ENCODE data around the gene IL4I1.

DNA sequence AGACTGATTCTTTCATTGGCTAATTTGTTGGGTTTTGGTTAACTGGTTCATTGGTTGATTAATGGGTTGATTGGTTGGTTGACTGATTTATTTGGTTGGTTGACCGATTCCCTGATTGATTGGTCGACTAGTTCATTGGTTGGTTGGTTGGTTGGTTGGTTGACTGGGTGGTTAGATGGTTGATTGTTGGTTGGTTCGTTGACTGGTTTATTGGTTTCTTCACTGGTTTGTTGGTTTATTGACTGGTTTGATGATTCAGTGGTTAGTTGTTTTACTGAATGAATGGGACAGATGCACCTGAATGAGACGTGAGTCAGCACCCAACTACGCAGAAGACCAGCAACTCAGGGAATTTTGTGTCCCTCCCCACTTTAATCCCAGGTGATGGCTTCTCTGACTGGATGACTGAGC, 35.4 kb upstream of the IL4I1 start:
- TF ChIP-seq YY1 (IDR thresholded peaks at IDR 0.05; ENCODE audit: low read depth): no peak
- TF ChIP-seq CEBPB (IDR thresholded peaks at IDR 0.05): no peak
- TF ChIP-seq, protein P1, sequence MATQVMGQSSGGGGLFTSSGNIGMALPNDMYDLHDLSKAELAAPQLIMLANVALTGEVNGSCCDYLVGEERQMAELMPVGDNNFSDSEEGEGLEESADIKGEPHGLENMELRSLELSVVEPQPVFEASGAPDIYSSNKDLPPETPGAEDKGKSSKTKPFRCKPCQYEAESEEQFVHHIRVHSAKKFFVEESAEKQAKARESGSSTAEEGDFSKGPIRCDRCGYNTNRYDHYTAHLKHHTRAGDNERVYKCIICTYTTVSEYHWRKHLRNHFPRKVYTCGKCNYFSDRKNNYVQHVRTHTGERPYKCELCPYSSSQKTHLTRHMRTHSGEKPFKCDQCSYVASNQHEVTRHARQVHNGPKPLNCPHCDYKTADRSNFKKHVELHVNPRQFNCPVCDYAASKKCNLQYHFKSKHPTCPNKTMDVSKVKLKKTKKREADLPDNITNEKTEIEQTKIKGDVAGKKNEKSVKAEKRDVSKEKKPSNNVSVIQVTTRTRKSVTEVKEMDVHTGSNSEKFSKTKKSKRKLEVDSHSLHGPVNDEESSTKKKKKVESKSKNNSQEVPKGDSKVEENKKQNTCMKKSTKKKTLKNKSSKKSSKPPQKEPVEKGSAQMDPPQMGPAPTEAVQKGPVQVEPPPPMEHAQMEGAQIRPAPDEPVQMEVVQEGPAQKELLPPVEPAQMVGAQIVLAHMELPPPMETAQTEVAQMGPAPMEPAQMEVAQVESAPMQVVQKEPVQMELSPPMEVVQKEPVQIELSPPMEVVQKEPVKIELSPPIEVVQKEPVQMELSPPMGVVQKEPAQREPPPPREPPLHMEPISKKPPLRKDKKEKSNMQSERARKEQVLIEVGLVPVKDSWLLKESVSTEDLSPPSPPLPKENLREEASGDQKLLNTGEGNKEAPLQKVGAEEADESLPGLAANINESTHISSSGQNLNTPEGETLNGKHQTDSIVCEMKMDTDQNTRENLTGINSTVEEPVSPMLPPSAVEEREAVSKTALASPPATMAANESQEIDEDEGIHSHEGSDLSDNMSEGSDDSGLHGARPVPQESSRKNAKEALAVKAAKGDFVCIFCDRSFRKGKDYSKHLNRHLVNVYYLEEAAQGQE (IDR thresholded peaks at IDR 0.05; ENCODE audit: low read depth): no peak
- TF ChIP-seq EP300 (IDR thresholded peaks at IDR 0.05; ENCODE audit: borderline replicate concordance): no peak
- TF ChIP-seq CREB1 (IDR thresholded peaks at IDR 0.05; ENCODE audit: low read depth): no peak
- TF ChIP-seq FOXM1 (IDR thresholded peaks at IDR 0.05; ENCODE audit: borderline replicate concordance, low read depth): no peak
- TF ChIP-seq, protein P2, sequence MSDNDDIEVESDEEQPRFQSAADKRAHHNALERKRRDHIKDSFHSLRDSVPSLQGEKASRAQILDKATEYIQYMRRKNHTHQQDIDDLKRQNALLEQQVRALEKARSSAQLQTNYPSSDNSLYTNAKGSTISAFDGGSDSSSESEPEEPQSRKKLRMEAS (IDR thresholded peaks at IDR 0.05): no peak
- TF ChIP-seq EGR1 (IDR thresholded peaks at IDR 0.05): no peak
- TF ChIP-seq TAF1 (IDR thresholded peaks at IDR 0.05; ENCODE audit: low read depth): no peak
- no peak for TF ChIP-seq TCF12 (IDR thresholded peaks at IDR 0.05; ENCODE audit: low read depth)
- TF ChIP-seq ZBTB7A (IDR thresholded peaks at IDR 0.05; ENCODE audit: low read depth): no peak
- no peak for TF ChIP-seq TEAD4 (IDR thresholded peaks at IDR 0.05)
- no peak for TF ChIP-seq NFIC (IDR thresholded peaks at IDR 0.05)

All from Ishikawa (cell line).